Activated naive CD8-positive, alpha-beta T cell treated with anti-CD3 and anti-CD28 coated beads, Interleukin-2, amount 10 ng/mL, durations not matched to agents 7 days and 5 days (primary cell): ENCODE data around the gene DNM3. TPM values are rescaled to one million over a fixed set of nuclear protein-coding genes. Genes with fewer than 3 reads are reported as not detected.

Experiments used
- ATAC-seq: fragments of 150-1000 bp; cut with Tn5 transposase; one replicate; pipeline ENCODE4 v1.10.0; 2021; ENCODE audit warnings: low read depth, moderate library complexity
- POLR2A ChIA-PET: fragments of 350-600 bp; sonication (Branson Sonifier 250); formaldehyde crosslinking; loops from one replicate; lab custom pipeline; 2021; ENCODE audit warnings: antibody characterized with exemption; lab: Charles Lee
- DNase-seq: peaks from one replicate; pipeline ENCODE4 v3.0.0; 2021
- H3K27ac Mint-ChIP-seq: one replicate; pipeline ENCODE4 v1.8.0; 2022; ENCODE audit warnings: mild to moderate bottlenecking, mixed read lengths
- H3K27me3 Mint-ChIP-seq: one replicate; pipeline ENCODE4 v1.8.0; 2022; ENCODE audit warnings: mild to moderate bottlenecking, moderate library complexity, mixed read lengths
- H3K36me3 Mint-ChIP-seq: one replicate; pipeline ENCODE4 v1.8.0; 2021; ENCODE audit warnings: mild to moderate bottlenecking, mixed read lengths
- H3K4me1 Mint-ChIP-seq: one replicate; pipeline ENCODE4 v1.8.0; 2021; ENCODE audit warnings: mixed read lengths
- H3K4me3 Mint-ChIP-seq: one replicate; pipeline ENCODE4 v1.8.0; 2022; ENCODE audit warnings: mild to moderate bottlenecking, moderate library complexity, mixed read lengths
- H3K9me3 Mint-ChIP-seq: one replicate; pipeline ENCODE4 v1.8.0; 2021; ENCODE audit warnings: mixed read lengths
- total RNA-seq, 2 experiments: library from RNA; stranded (reverse); gene quantifications; one replicate each; pipeline ENCODE4 v1.2.3, GENCODE V29; 2021

DNM3 gene
- total RNA-seq, 2 experiments from 2014 or later, result 2.0 to 2.4 TPM

DNA sequence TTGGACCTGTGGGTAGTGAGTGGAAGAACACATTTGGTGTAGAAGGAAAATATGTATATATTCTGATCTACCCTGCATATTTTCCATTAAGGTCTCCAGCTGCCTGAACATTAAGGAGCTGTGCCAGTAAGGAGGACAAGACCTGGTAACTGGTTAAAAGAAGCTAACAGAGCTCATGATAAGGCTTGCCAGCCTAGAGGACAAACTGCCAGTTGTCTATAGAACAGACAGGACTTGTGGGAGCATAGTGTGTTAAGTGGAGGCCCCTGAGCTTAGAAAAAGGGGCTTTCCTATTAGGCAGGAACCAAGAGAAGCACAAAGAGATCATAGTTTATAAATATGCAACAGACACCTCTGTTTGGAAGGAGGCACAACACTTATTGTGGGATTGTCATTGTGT is 23.0 kb downstream of the DNM3 start:
- H3K27ac Mint-ChIP-seq, result no peak overlapping the region
- H3K4me3 Mint-ChIP-seq, result no peak overlapping the region
- H3K9me3 Mint-ChIP-seq, result no peaks in the 10 kb centered on the region
- no peaks in the 10 kb centered on the region for H3K4me1 Mint-ChIP-seq
- no peak for ATAC-seq
- no peak for DNase-seq
- peaks cover 9% of the 10 kb centered on the region for H3K27me3 Mint-ChIP-seq
- no peaks in the 10 kb centered on the region for H3K36me3 Mint-ChIP-seq
- POLR2A ChIA-PET, result no interaction called here

DNA sequence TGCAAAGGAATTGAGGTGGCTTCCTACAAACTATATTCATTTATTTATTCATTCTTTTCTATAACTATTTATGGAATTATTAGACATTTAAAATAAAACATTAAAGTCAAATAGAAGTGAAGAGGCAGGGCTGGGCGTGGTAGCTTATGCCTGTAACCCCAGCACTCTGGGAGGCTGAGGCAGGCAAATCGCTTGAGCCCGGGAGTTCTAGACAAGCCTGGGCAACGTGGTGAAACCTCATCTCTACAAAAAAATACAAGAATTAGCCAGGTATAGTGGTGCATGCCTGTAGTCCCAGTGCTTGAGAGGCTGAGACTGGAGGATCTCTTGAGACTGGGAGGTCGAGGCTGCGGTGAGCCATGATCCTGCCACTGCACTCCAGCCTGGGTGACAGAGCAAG is 23.8 kb downstream of the DNM3 start:
- DNase-seq, result no peak
- Mint-ChIP-seq H3K4me3 (no peak overlapping the region), H3K9me3 (no peaks in the 10 kb centered on the region), H3K36me3 (no peaks in the 10 kb centered on the region), H3K27me3 (peaks cover 13% of the 10 kb centered on the region), H3K27ac (no peak overlapping the region), H3K4me1 (no peaks in the 10 kb centered on the region)
- POLR2A ChIA-PET, result no interaction called here
- ATAC-seq, result no peak

DNA sequence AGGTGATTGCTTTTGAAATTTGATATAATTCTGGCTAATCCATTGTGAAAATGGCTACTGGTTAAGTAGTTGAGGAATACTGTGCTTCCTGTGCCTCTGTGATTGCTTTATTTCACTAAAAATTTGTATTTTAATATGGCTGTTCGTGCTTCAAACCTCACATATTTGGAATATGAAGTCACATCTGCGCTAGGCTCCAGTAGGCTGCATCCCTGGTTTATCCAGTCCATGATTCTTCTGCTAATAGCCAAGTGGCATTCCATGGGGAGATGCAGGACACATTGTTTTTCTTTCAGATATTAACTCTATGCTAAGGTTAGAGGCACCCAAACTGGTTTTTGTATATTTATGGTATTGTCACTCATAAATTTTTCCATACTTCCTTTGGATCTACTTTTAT is 25.9 kb downstream of the DNM3 start:
- H3K9me3 Mint-ChIP-seq, result no peaks in the 10 kb centered on the region
- no peak overlapping the region for H3K4me3 Mint-ChIP-seq
- no peak overlapping the region for H3K27ac Mint-ChIP-seq
- peaks cover 15% of the 10 kb centered on the region for H3K27me3 Mint-ChIP-seq
- ATAC-seq (no peak), DNase-seq (no peak)
- no peaks in the 10 kb centered on the region for H3K36me3 Mint-ChIP-seq
- H3K4me1 Mint-ChIP-seq, result no peaks in the 10 kb centered on the region
- POLR2A ChIA-PET, result no interaction called here

DNA sequence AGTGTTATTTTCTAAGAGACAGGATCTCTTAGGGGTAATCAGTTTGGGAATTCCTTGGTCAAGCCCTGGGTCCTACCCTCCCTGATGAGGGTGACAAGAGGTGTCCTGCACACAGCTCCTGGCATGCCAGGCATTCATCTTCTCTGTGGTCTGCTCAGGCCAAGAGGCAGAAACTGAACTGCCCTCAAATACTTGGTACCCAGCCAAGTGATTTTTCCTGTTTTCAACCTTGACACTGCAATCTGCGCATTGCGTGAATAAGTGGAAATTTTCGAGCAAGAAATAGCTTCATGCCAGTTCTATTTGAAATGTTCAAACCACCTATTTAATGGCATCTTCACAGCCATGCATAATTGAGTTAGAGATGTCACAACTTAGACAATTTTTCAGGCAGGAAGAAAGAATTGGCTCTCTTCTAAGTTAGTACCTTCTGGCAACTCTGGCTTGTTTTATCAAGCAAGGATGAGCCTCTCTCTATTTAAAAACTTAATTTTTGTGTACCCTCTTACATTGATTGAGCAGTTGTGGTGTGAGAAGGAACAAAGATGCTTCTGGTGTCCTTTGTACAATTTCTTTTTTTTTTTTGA is 27.0 kb downstream of the DNM3 start:
- POLR2A ChIA-PET, result no interaction called here
- Mint-ChIP-seq H3K4me1 (no peaks in the 10 kb centered on the region), H3K36me3 (no peaks in the 10 kb centered on the region), H3K27me3 (peaks cover 12% of the 10 kb centered on the region), H3K4me3 (no peak overlapping the region), H3K27ac (no peak overlapping the region), H3K9me3 (no peaks in the 10 kb centered on the region)
- DNase-seq (no peak), ATAC-seq (no peak)

DNA sequence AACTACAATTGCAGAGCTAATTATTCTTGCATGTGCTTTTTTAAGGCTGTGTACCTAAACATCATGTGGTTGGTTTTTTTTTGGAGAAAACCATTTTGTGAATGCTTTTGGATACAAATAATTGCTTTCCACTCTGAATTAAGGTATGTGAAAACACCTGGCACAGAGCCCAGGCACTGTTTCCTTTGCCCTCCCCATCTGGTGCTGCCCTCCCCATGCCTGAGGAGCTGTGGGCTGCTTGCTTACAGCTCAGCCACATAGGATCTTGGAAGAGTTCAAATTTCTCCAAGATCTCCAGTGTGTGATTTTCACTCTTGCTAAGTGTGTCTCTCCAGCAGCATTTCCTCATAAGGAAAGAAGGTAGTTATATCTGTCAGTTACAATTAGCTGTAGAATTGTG is 27.8 kb downstream of the DNM3 start:
- H3K4me1 Mint-ChIP-seq, result no peaks in the 10 kb centered on the region
- no peak overlapping the region for H3K27ac Mint-ChIP-seq
- POLR2A ChIA-PET, result no interaction called here
- H3K4me3 Mint-ChIP-seq, result no peak overlapping the region
- ATAC-seq, result no peak
- DNase-seq, result no peak
- no peaks in the 10 kb centered on the region for H3K36me3 Mint-ChIP-seq
- H3K9me3 Mint-ChIP-seq, result no peaks in the 10 kb centered on the region
- peaks cover 12% of the 10 kb centered on the region for H3K27me3 Mint-ChIP-seq

DNA sequence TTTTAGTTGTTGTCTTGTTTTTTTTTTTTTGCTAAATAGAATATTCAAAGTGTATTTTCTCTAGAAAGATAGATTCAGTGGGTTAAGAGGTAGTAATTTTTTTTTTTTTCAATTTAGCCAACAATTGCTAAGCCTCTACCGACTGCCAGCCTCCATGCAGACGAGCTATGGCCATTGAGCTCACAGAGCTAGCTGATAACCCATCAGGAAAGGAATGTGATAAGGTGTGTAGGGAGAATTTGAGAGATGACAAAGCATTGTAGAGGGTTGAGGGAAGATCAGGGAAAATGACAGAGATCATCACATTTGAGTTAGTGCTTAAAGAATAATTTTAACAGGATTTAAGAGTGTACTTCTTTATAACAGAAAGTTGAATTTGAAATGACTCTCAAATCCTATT is 30.6 kb downstream of the DNM3 start:
- no peak overlapping the region for H3K27ac Mint-ChIP-seq
- DNase-seq (no peak), ATAC-seq (no peak)
- peaks cover 9% of the 10 kb centered on the region for H3K27me3 Mint-ChIP-seq
- no peak overlapping the region for H3K4me3 Mint-ChIP-seq
- POLR2A ChIA-PET, result no interaction called here
- H3K9me3 Mint-ChIP-seq, result no peaks in the 10 kb centered on the region
- H3K36me3 Mint-ChIP-seq, result no peaks in the 10 kb centered on the region
- no peaks in the 10 kb centered on the region for H3K4me1 Mint-ChIP-seq

DNA sequence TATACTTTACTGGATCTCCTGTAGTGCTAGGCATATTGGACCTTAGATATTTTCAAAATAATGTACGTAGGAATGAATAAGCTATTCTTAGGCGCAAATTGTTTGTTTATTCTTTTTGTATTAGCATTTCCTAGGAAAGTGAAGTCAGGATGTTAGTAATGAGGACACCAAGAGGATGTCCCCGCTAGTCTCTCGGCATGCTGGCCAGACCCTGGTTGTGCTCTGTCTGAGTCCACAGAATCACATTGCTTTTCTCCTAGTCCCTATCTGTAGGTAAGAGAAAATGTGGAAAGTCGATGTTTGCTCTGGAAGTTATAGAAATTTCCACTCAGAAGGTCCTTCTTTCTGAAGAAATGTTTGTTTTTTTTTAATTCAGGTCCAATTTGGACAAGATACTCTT is 31.1 kb downstream of the DNM3 start:
- Mint-ChIP-seq H3K4me1 (no peaks in the 10 kb centered on the region), H3K9me3 (no peaks in the 10 kb centered on the region), H3K27ac (no peak overlapping the region), H3K36me3 (no peaks in the 10 kb centered on the region), H3K27me3 (peaks cover 9% of the 10 kb centered on the region), H3K4me3 (no peak overlapping the region)
- DNase-seq, result no peak
- ATAC-seq, result no peak
- POLR2A ChIA-PET, result no interaction called here

DNA sequence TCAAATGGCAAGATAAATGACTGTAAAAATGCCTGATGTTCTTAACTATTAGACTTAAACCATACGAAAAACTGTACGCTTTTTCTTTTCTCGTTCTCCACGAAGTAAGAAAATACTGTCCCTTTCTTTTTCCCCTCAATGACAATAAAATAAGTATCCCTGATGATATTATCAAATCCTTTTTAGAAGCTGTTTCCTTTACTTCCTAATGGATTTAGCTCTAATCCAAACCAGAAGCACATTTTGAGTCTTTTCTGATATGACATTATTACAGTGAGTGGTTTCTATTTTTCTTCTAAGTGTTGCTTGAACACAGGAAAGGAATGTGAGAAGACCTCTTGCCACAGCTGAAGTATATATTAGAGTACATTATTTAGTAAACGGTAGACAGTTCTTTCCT is 32.4 kb downstream of the DNM3 start:
- no peaks in the 10 kb centered on the region for H3K4me1 Mint-ChIP-seq
- H3K4me3 Mint-ChIP-seq, result no peak overlapping the region
- no peaks in the 10 kb centered on the region for H3K9me3 Mint-ChIP-seq
- POLR2A ChIA-PET, result no interaction called here
- no peak overlapping the region for H3K27ac Mint-ChIP-seq
- no peak for DNase-seq
- peaks cover 9% of the 10 kb centered on the region for H3K27me3 Mint-ChIP-seq
- no peak for ATAC-seq
- no peaks in the 10 kb centered on the region for H3K36me3 Mint-ChIP-seq

DNA sequence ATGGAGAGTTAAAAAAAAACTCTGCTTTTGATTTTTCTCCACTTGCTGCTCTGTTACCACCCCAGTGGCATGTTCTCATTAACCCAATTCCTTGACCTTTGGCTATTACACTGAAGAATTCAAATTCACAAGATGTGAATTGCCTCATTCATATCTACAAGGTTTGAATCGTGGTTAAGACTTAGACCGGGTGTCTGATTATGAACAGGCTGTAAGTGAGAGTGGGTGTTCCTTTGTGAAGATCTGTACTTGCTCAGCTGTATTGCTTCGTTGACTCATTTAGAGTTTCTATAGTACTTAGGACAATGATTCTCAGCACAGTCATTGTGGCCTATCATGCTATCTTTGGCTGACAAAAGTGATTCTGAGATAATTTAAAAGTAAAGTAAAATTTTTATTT is 36.4 kb downstream of the DNM3 start:
- Mint-ChIP-seq H3K9me3 (no peaks in the 10 kb centered on the region), H3K4me1 (no peaks in the 10 kb centered on the region), H3K36me3 (no peaks in the 10 kb centered on the region), H3K27me3 (no peaks in the 10 kb centered on the region), H3K27ac (no peak overlapping the region), H3K4me3 (no peak overlapping the region)
- ATAC-seq (no peak), DNase-seq (no peak)
- POLR2A ChIA-PET, result no interaction called here

DNA sequence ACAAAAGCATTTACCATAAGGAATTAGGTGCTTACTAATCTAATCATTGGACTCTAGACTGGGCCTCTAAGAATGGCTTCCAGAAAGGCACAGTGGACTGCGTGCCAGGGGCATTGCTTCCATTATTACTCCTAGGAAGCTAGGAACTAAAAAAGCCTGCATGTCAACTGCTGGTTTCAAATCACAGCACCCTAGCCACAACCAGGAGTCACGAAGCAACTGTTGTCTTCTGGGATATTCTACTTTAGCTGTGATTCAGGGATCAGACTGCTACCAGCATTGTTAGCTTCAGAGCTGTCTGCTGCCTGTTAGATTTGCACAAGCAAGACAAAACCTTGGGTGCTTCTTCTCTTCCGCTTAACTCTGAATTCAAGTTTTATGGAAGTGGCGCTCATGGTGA is 38.3 kb downstream of the DNM3 start:
- POLR2A ChIA-PET, result no interaction called here
- peaks cover 2% of the 10 kb centered on the region for H3K36me3 Mint-ChIP-seq
- ATAC-seq, result no peak
- H3K27ac Mint-ChIP-seq, result no peak overlapping the region
- no peak overlapping the region for H3K4me3 Mint-ChIP-seq
- no peaks in the 10 kb centered on the region for H3K27me3 Mint-ChIP-seq
- H3K4me1 Mint-ChIP-seq, result peaks cover 7% of the 10 kb centered on the region
- DNase-seq, result no peak
- no peaks in the 10 kb centered on the region for H3K9me3 Mint-ChIP-seq

DNA sequence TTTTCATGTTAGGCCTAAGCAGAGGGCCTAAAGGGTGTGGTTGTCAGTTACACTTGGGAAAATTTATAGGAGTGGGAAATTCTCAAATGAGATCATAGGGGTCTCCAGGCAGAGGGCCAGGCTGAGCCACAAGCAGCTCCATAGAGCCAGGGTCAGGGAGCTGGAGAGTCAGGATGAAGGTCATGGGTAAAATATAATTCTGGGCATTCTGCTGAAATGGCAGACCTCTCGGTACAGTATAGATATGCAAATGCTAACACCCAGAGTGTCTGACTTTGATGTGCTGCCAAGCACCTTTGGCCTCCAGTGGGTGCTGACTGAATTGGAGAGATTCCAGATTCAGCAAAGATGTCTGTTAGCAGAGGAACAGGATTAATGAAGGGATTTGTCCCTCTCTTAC is 40.1 kb downstream of the DNM3 start:
- POLR2A ChIA-PET, result no interaction called here
- peaks cover 7% of the 10 kb centered on the region for H3K4me1 Mint-ChIP-seq
- no peak overlapping the region for H3K4me3 Mint-ChIP-seq
- H3K9me3 Mint-ChIP-seq, result peaks cover 1% of the 10 kb centered on the region
- peaks cover 2% of the 10 kb centered on the region for H3K36me3 Mint-ChIP-seq
- DNase-seq, result no peak
- no peaks in the 10 kb centered on the region for H3K27me3 Mint-ChIP-seq
- ATAC-seq, result no peak
- no peak overlapping the region for H3K27ac Mint-ChIP-seq

DNA sequence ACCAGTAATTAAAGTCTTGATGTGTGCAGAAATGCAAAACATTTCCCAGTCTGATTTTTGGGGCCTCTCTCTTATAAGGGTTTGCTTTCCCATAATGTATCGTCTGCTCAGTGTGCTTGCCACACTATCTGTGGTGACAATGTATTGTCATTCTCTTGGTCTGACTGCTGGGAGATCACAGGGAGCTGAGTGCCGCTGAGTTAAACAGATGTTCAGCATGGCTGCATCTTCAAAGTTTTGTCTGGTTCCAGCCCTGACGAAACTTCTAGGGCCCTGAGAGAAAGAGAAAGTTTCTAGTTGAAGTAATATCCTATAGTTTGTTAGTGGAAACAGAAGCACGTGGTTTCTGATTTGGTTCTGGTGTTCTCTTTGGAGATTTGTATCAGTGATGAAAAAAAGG is 42.6 kb downstream of the DNM3 start:
- peaks cover 1% of the 10 kb centered on the region for H3K9me3 Mint-ChIP-seq
- POLR2A ChIA-PET, result no interaction called here
- peaks cover 2% of the 10 kb centered on the region for H3K36me3 Mint-ChIP-seq
- ATAC-seq, result peak; percentile 50
- no peaks in the 10 kb centered on the region for H3K27me3 Mint-ChIP-seq
- DNase-seq, result no peak
- H3K4me3 Mint-ChIP-seq, result peak overlapping the region; percentile 44
- peaks cover 7% of the 10 kb centered on the region for H3K4me1 Mint-ChIP-seq
- H3K27ac Mint-ChIP-seq, result peak overlapping the region; percentile 43

DNA sequence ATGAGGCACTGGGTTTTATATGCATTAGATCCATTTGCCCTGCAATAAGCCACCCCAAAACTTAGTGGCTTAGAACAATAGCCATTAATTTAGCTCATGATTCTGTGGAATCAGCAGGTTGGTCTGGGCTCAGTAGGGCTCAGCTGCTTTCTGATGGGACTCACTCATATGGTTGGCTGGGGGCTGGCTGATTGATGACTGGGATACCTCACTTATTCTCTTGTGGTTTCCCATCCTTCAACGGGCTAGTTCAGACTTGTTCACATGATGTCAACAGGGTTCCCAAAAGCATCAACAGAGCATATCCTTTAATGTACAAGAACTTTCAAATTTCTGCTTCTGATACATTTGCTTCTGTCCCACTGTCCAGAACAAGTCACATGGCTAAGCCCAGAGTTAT is 43.2 kb downstream of the DNM3 start:
- DNase-seq, result no peak
- H3K36me3 Mint-ChIP-seq, result peaks cover 2% of the 10 kb centered on the region
- H3K4me1 Mint-ChIP-seq, result peaks cover 7% of the 10 kb centered on the region
- peaks cover 1% of the 10 kb centered on the region for H3K9me3 Mint-ChIP-seq
- H3K27me3 Mint-ChIP-seq, result no peaks in the 10 kb centered on the region
- peak; percentile 39 for ATAC-seq
- H3K4me3 Mint-ChIP-seq, result no peak overlapping the region
- POLR2A ChIA-PET, result no interaction called here
- no peak overlapping the region for H3K27ac Mint-ChIP-seq

DNA sequence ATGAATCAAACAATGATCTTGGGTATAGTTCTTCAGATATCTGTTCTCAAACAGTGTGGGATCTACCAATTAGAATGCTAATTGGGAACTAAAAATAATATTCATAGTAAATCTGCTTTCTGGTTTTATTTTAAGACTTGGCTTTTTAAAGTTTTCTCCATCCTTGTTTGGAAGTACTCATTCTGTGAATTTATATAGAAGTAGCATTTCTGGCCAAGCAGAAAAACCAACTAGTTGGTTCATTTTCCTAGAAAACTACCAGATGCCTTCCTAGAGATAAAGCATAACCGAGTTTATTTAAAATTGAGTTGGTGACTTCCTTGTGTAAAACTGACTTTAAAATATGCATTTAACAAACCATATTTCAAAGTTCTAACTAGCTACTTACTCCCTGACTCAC is 48.8 kb downstream of the DNM3 start:
- ATAC-seq (no peak), DNase-seq (no peak)
- Mint-ChIP-seq H3K9me3 (peaks cover 1% of the 10 kb centered on the region), H3K27me3 (no peaks in the 10 kb centered on the region), H3K27ac (no peak overlapping the region), H3K4me3 (no peak overlapping the region), H3K4me1 (no peaks in the 10 kb centered on the region), H3K36me3 (no peaks in the 10 kb centered on the region)
- POLR2A ChIA-PET, result no interaction called here
